CD4-positive, alpha-beta memory T cell (primary cell): ENCODE data around the gene PNN. TPM values are rescaled to one million over a fixed set of nuclear protein-coding genes. Genes with fewer than 3 reads are reported as not detected.
"Not testable (repeated sequence)": the region's sequence is repeated elsewhere in the genome, so short reads cannot be mapped to it uniquely, and the experiment has no call there.

Source experiments
- CTCF ChIA-PET: fragments of 350-600 bp; sonication (Branson Sonifier 250); formaldehyde crosslinking; loops from one replicate; lab custom pipeline; 2021; ENCODE audit warnings: inconsistent platforms; ENCODE audit not compliant: partially characterized antibody; lab: Charles Lee
- POLR2A ChIA-PET: fragments of 350-600 bp; sonication (Branson Sonifier 250); formaldehyde crosslinking; loops from one replicate; lab custom pipeline; 2021; ENCODE audit not compliant: partially characterized antibody; lab: Charles Lee
- DNase-seq, 5 donors: peaks; one replicate each; pipeline versions ENCODE4 v3.0.0 to v3.0.0-alpha.2; 2020 to 2022; ENCODE audit warnings: mixed read lengths in 1 of 5
- H3K27ac ChIP-seq: one replicate; pipeline ENCODE4 v1.7.0; 2013; ENCODE audit warnings: low read depth, low read length
- H3K27me3 ChIP-seq: 2 replicates; pipeline ENCODE4 v1.7.0; 2013; ENCODE audit warnings: mild to moderate bottlenecking, low read length, moderate library complexity; ENCODE audit not compliant: insufficient read depth
- H3K36me3 ChIP-seq: 2 replicates; pipeline ENCODE4 v1.7.0; 2013; ENCODE audit warnings: mild to moderate bottlenecking, low read length, moderate library complexity; ENCODE audit not compliant: insufficient read depth
- H3K4me1 ChIP-seq: 2 replicates; pipeline ENCODE4 v1.7.0; 2013; ENCODE audit warnings: mild to moderate bottlenecking, low read length, moderate library complexity; ENCODE audit not compliant: insufficient read depth
- H3K4me3 ChIP-seq, 2 donors: one replicate each; pipeline ENCODE4 v1.7.0; 2013; ENCODE audit warnings: low read length in 2 of 2, mild to moderate bottlenecking in 1 of 2
- H3K9me3 ChIP-seq, 2 donors: one replicate each; pipeline ENCODE4 v1.7.0; 2013; ENCODE audit warnings: low read length in 2 of 2, control low read depth in 1 of 2; ENCODE audit not compliant: control insufficient read depth in 1 of 2
- H3K27ac Mint-ChIP-seq, 7 donors: one replicate each; pipeline ENCODE4 v1.8.0; 2020 to 2021; ENCODE audit warnings: mixed read lengths in 7 of 7, mild to moderate bottlenecking in 6 of 7, inconsistent platforms in 3 of 7, moderate library complexity in 3 of 7
- H3K27me3 Mint-ChIP-seq, 2 donors: one replicate each; pipeline ENCODE4 v1.8.0; 2020 to 2021; ENCODE audit warnings: mixed read lengths in 2 of 2
- H3K36me3 Mint-ChIP-seq, 2 donors: one replicate each; pipeline ENCODE4 v1.8.0; 2020 to 2021; ENCODE audit warnings: mixed read lengths in 2 of 2, inconsistent platforms in 1 of 2, mild to moderate bottlenecking in 1 of 2
- H3K4me1 Mint-ChIP-seq, 4 donors: one replicate each; pipeline ENCODE4 v1.8.0; 2020 to 2021; ENCODE audit warnings: mixed read lengths in 4 of 4, mild to moderate bottlenecking in 1 of 4
- H3K4me3 Mint-ChIP-seq, 8 donors: one replicate each; pipeline ENCODE4 v1.8.0; 2020 to 2021; ENCODE audit warnings: mixed read lengths in 8 of 8, mild to moderate bottlenecking in 7 of 8, moderate library complexity in 6 of 8, inconsistent platforms in 3 of 8
- H3K9me3 Mint-ChIP-seq, 8 donors: one replicate each; pipeline ENCODE4 v1.8.0; 2020 to 2021; ENCODE audit warnings: mixed read lengths in 8 of 8, mild to moderate bottlenecking in 5 of 8, inconsistent platforms in 3 of 8, moderate library complexity in 1 of 8
- intact Hi-C: fragments of 100-400 bp; cut with micrococcal nuclease; formaldehyde crosslinking; loops from one replicate; pipeline ENCODE4 v1.15.1; 2023
- polyA plus RNA-seq, 2 donors: library from polyadenylated mRNA; unstranded; fragments of 300-500 nt; fragmentation: Illumina TruSeq; gene quantifications; one replicate each; pipeline ENCODE4 v1.2.3, GENCODE V29; 2021
- total RNA-seq, 2 experiments: library from RNA; stranded (reverse); gene quantifications; one replicate each; pipeline ENCODE4 v1.2.3, GENCODE V29; 2021

The PNN gene
- total RNA-seq (10 to 100 TPM; 86.0 to 93.8 TPM), polyA plus RNA-seq (10 to 100 TPM; 10.3 to 35.8 TPM)

DNA sequence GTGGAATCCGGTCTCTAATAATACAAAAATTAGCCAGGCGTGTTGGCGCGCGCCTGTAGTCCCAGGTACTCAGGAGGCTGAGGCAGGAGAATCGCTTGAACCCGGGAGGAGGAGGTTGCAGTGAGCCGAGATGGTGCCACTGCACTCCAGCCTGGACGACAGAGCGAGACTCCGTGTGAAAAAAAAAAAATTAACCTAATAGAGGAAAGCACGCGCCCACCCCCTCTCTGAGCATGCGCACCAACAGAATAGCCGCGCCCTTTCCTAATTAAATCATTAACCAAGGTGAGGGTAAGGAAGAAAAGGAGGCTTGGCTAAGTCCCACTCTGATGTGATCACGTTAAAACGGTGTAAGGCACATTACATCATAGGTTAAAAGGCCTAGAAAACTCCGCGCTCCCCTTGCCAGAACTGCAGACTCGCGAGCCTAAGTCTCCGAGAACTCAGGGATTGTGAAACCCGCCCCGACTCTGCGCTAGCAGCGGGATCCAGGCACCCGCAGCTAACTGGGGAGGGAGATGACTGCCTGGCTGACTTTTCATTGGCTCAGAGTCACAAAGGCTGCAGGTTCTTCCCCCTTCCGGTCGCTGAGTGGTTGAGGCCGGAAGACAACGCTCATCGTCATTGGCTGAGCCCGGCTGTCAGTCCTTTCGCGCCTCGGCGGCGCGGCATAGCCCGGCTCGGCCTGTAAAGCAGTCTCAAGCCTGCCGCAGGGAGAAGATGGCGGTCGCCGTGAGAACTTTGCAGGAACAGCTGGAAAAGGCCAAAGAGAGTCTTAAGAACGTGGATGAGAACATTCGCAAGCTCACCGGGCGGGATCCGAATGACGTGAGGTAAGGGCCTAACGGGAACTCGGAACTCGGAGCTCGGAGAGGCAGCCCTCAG, at the start of gene PNN:
TSS of gene PNN (plus strand) at position 695 of the 885 bp plus-strand sequence. CDS start at position 721, 26 bp downstream.
- Mint-ChIP-seq H3K4me1 (peaks cover 18 to 54% (median 40%) of the 10 kb centered on the region in 4 donors), H3K36me3 (peaks cover 25 to 40% of the 10 kb centered on the region in 2 donors), H3K27me3 (no peaks in the 10 kb centered on the region), H3K27ac (peak within 1 kb of the TSS; percentile 97 to 100 (median 98)), H3K9me3 (no peaks in the 10 kb centered on the region), H3K4me3 (peak within 1 kb of the TSS; percentile 95 to 99 (median 97))
- intact Hi-C loops = loop anchor here (1.0 kb wide), 5 partner anchors 54 to 257 kb away; partner anchors contain the start of genes FBXO33, GEMIN2 and SEC23A
- Histone ChIP-seq H3K9me3 (no peaks in the 10 kb centered on the region), H3K27ac (peak within 1 kb of the TSS; percentile 98), H3K4me3 (peak within 1 kb of the TSS; percentile 77 to 92), H3K27me3 (no peaks in the 10 kb centered on the region), H3K4me1 (peaks cover 28% of the 10 kb centered on the region), H3K36me3 (peaks cover 30% of the 10 kb centered on the region)
- DNase-seq = peak; percentile 97 to 100 (median 99)
- CTCF ChIA-PET = interaction anchor here (0.7 to 1.2 kb wide), 2 partner anchors 11 to 57 kb away, joined by 3 read pairs; no protein-coding TSS in a partner anchor
- POLR2A ChIA-PET = interaction anchor here (0.7 to 3.7 kb wide), 18 partner anchors 10 to 257 kb away, joined by 3 to 54 read pairs (median 4); partner anchors contain the start of genes FBXO33, GEMIN2 and SEC23A

DNA sequence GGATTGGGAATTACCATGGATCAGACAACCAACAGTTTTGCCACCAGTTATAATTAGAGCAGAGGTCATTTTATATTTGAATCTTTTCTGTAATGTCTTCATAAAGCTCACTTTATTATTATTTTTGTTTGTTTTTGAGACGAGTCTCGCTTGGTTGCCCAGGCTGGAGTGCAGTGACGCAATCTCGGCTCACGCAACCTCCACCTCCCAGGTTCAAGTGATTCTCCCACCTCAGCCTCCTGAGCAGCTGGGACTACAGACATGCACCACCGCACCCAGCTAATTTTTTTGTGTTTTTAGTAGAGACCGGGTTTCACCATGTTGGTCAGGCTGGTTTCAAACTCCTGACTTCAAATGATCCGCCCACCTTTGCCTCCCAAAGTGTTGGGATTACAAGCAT, 37.2 kb upstream of the PNN start:
- DNase-seq, H3K4me3 Mint-ChIP-seq, POLR2A ChIA-PET, intact Hi-C loops, H3K4me1 Mint-ChIP-seq, H3K27me3 ChIP-seq, H3K27me3 Mint-ChIP-seq, H3K4me3 ChIP-seq, CTCF ChIA-PET, H3K4me1 ChIP-seq, H3K27ac ChIP-seq, H3K9me3 Mint-ChIP-seq, H3K9me3 ChIP-seq: not testable (repeated sequence)
- peaks cover 33 to 51% of the 10 kb centered on the region in 2 donors for H3K36me3 Mint-ChIP-seq
- H3K27ac Mint-ChIP-seq = peak overlapping the region in 1 of 7 donors; percentile 25
- peaks cover 21% of the 10 kb centered on the region for H3K36me3 ChIP-seq

DNA sequence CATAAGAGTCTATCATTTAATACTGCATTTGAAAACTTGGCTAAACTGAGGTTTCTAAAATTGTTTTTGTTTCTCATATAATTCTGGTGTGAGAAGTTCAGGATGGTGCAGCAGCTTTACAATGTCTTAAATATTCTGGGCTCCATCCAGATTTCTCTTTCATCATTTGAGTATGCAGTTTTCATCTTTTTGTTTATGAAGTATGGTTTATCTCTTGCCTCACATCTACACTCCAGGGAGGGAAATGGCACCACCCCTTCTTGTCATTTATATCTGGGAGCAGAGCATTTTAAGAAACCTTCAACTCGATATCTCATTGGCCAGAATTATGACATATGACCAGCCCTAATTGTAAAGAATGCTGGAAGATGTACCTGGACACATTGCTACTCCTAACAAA, 36.6 kb upstream of the PNN start:
- H3K27ac ChIP-seq = no peak overlapping the region
- H3K27ac Mint-ChIP-seq = peak overlapping the region in 5 of 7 donors; percentile 11 to 70 (median 25)

DNA sequence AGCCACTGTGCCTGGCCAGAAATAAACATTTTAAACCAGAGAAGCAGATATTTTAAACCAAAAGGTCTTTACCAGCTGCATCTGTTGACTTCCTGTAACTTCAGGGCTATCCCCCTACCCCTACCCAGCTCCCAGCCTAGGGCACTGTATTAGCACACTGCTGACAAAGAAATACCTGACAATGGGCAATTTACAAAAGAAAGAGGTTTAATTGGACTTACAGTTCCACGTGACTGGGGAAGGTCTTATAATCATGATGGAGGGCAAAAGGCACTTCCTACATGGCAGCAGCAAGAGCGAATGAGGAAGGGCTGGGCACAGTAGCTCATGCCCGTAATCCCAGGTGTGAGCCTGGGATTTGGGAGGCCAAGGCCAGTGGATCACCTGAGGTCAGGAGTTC, 34.9 kb upstream of the PNN start:
- Histone ChIP-seq H3K27me3 (no peaks in the 10 kb centered on the region), H3K9me3 (no peaks in the 10 kb centered on the region), H3K4me1 (no peaks in the 10 kb centered on the region), H3K27ac (no peak overlapping the region), H3K4me3 (no peak overlapping the region), H3K36me3 (peaks cover 6% of the 10 kb centered on the region)
- Mint-ChIP-seq H3K27me3 (no peaks in the 10 kb centered on the region), H3K4me1 (peaks cover 0 to 4% (median under 1%) of the 10 kb centered on the region in 4 donors), H3K27ac (peak overlapping the region in 1 of 7 donors; percentile 2), H3K36me3 (peaks cover 32 to 38% of the 10 kb centered on the region in 2 donors), H3K9me3 (peaks cover 0 to 2% (median 0%) of the 10 kb centered on the region in 8 donors), H3K4me3 (no peak overlapping the region)
- ChIA-PET CTCF (no interaction called here), POLR2A (no interaction called here)
- intact Hi-C loops = no loop called here
- no peak for DNase-seq

More for the DNA sequence above, 36.6 kb upstream of the PNN start:
- peaks cover 0 to 4% (median under 1%) of the 10 kb centered on the region in 4 donors for H3K4me1 Mint-ChIP-seq
- no peaks in the 10 kb centered on the region for H3K4me1 ChIP-seq
- peaks cover 38 to 52% of the 10 kb centered on the region in 2 donors for H3K36me3 Mint-ChIP-seq
- H3K4me3 ChIP-seq = no peak overlapping the region
- POLR2A ChIA-PET = no interaction called here
- H3K9me3 Mint-ChIP-seq = peaks cover 0 to 2% (median 0%) of the 10 kb centered on the region in 8 donors
- H3K36me3 ChIP-seq = peaks cover 21% of the 10 kb centered on the region
- no peaks in the 10 kb centered on the region for H3K9me3 ChIP-seq
- no peak overlapping the region for H3K4me3 Mint-ChIP-seq
- no peaks in the 10 kb centered on the region for H3K27me3 ChIP-seq
- no peak for DNase-seq
- H3K27me3 Mint-ChIP-seq = no peaks in the 10 kb centered on the region
- CTCF ChIA-PET = no interaction called here
- intact Hi-C loops = no loop called here

DNA sequence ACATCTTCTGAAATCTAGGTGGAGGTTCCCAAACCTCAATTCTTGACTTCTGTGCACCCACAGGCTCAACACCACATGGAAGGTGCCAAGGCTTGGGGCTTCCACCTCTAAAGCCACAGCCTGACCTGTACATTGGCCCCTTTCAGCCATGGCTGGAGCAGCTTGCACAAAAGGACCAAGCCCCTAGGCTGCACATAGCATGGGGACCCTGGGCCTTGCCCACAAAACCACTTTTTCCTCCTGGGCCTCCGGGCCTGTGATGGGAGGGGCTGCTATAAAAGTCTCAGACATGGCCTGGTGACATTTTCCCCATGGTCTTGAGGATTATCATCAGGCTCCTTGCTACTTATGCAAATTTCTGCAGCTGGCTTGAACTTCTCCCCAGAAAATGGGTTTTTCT, 33.4 kb upstream of the PNN start:
- DNase-seq, H3K4me1 ChIP-seq, H3K4me3 Mint-ChIP-seq, CTCF ChIA-PET, intact Hi-C loops, H3K9me3 Mint-ChIP-seq, H3K4me1 Mint-ChIP-seq, H3K27ac Mint-ChIP-seq, POLR2A ChIA-PET, H3K27me3 ChIP-seq, H3K27me3 Mint-ChIP-seq, H3K4me3 ChIP-seq, H3K9me3 ChIP-seq, H3K36me3 ChIP-seq, H3K27ac ChIP-seq: not testable (repeated sequence)
- peaks cover 31 to 36% of the 10 kb centered on the region in 2 donors for H3K36me3 Mint-ChIP-seq

DNA sequence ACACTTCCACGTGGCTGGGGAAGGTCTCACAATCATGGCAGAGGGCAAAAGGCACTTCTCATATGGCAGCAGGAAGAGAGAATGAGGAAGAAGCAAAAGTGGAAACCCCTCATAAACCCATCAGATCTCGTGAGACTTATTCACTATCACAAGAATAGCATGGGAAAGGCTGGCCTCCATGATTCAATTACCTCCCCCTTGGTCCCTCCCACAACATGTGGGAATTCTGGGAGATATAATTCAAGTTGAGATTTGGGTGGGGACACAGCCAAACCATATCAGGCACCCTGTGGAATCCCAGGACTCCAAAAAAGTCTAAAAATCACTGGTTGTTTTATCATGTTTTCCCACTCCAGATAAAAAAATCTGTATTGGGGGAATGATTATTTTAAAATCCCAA, 31.8 kb upstream of the PNN start:
- H3K4me1 ChIP-seq, DNase-seq, H3K27ac Mint-ChIP-seq, H3K9me3 Mint-ChIP-seq, H3K27ac ChIP-seq, H3K27me3 ChIP-seq, CTCF ChIA-PET, POLR2A ChIA-PET, H3K9me3 ChIP-seq, intact Hi-C loops, H3K27me3 Mint-ChIP-seq, H3K4me1 Mint-ChIP-seq, H3K36me3 ChIP-seq, H3K4me3 ChIP-seq, H3K4me3 Mint-ChIP-seq: not testable (repeated sequence)
- peaks cover 30 to 41% of the 10 kb centered on the region in 2 donors for H3K36me3 Mint-ChIP-seq

DNA sequence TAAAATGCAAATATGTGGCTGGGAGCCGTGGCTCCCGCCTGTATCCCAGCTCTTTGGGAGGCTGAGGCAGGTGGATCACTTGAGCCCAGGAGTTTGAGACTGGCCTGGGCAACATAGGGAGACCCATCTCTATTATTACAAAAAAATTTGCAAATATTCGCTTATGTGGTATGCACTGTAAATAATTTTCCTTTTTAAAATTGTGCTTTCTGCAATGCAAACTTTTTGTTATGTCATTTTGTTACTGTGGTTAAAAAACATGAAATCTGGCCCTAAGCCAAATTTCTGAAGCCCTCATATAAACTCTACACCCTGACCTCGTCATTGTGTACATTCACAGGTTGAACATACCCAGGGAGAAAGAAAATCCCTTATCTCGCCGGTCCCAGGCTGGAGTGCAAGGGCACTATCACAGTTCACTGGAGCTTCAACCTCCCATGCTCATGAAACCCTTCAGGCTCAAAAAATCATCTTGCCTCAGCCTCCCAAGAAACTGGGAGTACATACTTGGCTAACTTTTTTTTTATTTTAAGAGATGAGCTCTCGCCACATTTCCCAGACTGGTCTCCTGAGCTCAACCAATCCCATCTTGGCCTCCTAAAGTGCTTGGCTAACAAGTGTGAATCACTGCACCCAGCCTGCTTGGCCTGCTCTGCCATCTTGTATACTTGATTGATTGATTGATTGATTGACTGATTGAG, 29.6 kb upstream of the PNN start:
- POLR2A ChIA-PET = interaction anchor here (1.7 kb wide), 1 partner anchor 31 kb away, joined by 4 read pairs; the partner anchor contains the start of gene GEMIN2
- Histone ChIP-seq H3K36me3 (peaks cover 18% of the 10 kb centered on the region), H3K4me3 (no peak overlapping the region), H3K27me3 (no peaks in the 10 kb centered on the region), H3K27ac (no peak overlapping the region), H3K9me3 (no peaks in the 10 kb centered on the region), H3K4me1 (no peaks in the 10 kb centered on the region)
- H3K9me3 Mint-ChIP-seq = peaks cover 0 to 2% (median 0%) of the 10 kb centered on the region in 8 donors
- H3K27me3 Mint-ChIP-seq = no peaks in the 10 kb centered on the region
- no peak for DNase-seq
- CTCF ChIA-PET = no interaction called here
- H3K4me3 Mint-ChIP-seq = no peak overlapping the region
- peaks cover 0 to 4% (median 2%) of the 10 kb centered on the region in 4 donors for H3K4me1 Mint-ChIP-seq
- peak overlapping the region in 4 of 7 donors; percentile 32 to 61 (median 50) for H3K27ac Mint-ChIP-seq
- intact Hi-C loops = no loop called here
- H3K36me3 Mint-ChIP-seq = peaks cover 36 to 38% of the 10 kb centered on the region in 2 donors
